HG03460 (cell line): ENCODE results near the gene CCDC188.

Source experiments
- ATAC-seq: cut with Tn5 transposase; IDR thresholded peaks from one replicate; pipeline ENCODE4 v1.9.1; 2021; ENCODE audit not compliant: unreplicated experiment

Gene CCDC188

DNA sequence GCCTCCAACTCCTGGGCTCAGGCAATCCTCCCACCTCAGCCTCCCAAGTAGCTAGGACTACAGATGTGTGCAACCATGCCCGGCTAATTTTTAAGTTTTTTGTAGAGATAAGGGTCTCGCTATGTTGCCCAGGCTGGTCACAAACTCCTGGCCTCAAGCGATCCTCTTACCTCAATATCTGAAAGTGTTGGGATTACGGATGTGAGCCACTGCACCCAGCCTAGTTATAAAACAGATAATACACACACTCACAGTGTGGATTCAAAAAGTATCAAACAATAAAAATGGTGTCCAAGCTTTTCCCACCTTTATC lies 377 bp upstream of the CCDC188 start:
- no peak for ATAC-seq

DNA sequence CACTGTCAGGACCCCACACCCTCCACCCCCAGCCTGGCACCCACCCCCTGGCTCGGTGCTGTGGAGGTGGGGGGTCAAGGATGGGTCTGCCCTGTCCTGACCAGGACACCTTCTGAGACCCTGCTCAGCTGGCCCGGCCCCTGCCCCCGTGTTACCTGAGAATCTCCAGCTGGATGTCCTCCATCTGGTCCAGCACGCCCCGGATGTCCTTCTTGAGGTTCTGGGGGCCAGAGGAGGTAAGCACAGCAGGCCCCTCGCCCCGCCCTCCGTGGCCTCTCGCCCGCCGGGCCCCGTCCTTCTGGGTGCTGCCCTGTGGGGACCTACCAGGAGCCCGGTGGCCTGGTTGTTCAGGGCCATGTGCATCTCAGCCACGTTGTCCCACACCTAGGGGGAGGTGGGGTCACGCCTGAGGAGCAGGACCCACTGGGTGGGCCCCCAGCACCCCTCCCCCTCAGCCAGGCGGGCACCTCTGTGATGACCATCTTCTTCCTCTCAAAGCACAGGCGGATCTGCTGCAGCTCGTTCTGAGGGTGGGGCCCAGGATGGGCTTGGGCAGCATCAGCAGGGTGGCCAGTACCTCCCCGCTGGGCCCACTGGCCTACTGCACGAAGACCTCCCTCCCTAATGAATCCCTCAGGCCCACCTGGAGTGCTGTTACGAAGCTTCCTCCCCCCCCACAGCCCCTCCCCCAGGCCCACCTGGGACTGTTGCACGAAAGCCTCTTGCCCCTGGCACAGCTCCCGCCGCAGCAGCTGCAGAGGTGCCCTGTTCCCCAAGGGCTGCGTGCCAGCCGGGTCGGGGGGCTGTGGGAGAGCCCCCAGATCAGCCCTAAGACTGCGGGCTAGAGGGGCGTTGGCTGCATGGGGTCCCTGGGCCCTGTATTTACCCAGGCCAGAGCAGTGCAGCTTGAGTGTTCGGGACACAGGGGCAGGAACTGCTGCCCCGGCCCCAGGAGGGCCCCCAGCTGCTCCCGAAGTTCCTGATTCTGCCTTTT lies 1.3 kb downstream of the CCDC188 start:
- ATAC-seq = no peak

DNA sequence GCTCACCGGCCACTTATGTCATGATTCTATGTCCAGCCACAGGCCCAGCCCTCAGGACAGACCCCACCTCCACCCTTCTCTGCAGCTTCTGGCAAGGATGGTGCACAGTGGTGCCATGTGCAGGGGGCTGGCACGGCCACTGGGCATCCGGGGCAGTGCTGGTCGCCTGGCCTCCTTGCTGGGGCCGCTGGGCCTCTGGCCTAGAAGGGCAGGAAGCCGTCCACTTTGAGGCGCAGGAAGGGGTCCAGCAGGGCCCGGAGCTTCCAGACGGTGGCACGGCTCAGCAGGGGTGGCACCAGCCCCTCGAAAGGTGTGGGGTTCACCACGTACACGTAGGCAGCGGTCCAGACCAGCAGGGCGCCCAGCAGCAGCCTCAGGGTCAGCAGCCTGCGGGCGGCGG lies 2.4 kb downstream of the CCDC188 start:
- ATAC-seq = no peak

DNA sequence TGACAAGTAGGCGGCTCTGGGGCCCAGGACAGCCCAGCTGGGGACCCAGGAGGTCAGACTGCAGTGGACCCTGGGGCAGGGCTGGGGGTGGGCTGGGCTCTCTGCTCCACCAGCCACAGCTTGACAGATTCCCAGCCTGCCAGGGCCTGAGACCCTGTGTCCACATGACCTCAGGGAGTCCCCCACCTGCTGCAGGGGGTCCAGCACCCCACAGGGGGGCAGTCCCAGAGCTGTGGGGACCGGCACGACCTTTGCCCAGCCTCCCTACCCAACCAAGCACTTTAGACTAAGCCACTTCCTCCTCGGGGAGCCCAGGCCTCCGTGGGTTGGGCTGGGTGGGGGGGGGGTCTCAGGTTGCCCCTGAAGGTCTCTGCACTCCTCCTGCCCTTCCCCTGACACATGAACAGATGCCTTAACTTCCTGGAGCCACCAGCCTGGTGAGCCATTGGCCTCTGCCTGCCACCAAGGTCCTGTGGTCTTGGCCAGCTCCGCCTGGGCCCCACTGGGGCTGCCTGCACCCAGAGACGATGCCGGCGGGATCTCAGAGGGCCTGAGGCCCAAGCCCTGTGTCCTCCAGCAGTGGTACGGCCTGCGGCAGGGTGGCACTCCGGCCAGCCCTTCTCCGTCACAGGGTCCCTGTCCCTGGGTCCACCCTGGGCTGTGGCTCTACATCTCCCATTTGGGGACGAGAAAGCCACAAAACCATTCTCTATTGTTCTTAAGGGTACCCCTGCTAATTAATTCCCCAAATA lies 3.4 kb downstream of the CCDC188 start:
- ATAC-seq = no peak

DNA sequence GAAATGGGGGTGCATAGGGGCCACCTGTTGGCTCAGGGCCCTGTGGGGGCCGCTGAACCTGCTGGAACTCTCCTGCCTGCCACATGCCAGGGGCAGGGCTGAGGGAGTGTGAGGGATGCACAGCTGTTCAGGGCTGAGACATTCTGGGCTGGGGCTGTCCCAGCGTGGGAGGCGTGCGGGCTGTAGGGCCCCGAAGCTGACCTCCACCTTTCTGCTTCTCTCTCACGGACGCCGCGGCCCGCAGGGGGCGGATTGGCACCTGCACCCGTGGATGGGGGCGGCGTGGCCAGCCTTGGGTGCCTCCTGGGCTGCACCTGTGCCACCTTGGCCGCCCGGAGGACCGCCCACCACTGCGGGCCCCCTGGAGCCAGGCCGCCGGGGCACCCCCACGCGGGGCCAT lies 4.1 kb downstream of the CCDC188 start:
- no peak for ATAC-seq

DNA sequence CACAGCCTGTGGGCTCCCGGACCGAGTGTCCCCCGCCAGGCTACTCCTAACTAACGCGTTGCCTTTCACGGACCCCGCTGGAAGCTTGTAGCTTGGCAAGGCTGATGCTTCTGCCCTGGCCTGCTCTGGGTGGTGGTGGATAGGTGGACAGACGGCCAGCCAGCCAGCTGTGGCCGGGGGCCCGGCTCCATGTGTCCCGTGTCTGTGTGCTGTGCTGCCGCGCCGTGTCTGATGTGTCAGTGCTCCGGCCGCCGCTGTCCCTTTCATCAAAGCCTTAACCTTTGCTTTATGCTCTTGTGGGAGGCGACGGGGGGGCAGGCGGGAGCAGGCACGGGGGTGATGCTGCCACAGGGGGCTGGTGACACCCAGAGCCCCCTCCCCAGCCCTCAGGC lies 5.0 kb downstream of the CCDC188 start:
- no peak for ATAC-seq

DNA sequence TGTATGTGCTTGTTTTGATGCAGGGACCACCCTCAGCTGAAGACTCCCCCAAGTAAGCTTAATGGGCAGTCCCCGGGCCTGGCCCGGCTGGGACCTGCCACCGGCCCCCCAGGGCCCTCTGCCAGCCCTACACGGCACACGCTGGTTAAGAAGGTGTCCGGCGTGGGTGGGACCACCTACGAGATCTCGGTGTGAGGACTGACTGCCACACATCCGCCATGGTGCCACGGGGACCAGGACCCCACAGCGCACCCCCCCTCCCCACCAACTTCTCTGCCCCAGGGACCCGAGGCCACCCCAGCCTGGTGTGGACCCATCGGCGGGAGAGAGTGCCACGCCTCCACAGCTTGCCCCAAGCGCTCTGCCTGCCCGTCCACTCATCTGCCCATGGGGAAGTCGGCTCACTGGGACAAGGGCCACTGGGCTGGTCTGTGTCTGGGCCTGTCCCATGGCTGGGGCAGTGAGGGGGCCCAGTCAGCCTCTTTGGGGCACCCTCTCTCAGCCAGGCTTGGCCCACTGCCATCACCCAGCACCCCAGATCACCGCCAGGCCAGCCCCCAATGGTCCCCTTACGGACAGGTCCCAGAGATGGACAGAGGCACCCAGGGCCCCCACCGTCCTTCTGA lies 5.5 kb downstream of the CCDC188 start:
- no peak for ATAC-seq

DNA sequence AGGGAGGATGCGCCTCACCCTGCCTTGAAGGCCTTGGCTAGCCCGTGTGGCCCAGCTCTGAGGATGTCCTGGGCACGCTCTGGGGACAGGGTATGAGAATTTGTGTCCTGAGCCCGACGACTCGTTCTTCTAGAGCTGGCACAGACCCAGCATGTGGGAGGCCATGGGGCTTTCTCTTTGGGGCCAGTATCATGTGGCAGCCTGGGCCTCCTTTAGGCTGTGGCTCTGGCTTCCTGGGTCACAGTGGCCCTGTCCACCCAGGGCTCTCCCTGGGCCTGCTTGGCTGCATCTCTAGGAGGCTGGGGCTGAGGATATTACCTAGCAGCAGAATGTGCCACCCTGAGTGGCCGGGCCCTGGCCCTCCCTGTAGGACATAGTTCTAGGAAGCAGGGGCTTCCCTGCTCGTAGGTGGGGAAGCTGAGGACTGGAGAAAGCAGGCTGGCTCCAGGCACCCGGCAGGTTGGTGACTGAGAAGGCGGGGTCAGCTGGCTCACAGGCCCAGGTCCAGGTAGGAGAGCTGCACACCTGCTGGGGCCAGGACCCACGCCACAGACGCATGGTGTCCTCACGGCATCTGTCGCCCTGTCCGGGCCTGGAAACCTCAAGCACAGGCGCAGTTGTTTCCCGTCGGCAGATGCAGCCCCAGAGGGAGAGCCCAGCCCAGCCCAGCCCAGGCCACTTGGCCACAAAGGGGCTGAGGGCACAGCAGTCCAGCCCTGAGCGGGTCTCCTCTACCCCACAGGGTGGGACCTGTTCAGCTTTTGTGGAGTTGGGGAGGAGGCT lies 6.8 kb downstream of the CCDC188 start:
- no peak for ATAC-seq

DNA sequence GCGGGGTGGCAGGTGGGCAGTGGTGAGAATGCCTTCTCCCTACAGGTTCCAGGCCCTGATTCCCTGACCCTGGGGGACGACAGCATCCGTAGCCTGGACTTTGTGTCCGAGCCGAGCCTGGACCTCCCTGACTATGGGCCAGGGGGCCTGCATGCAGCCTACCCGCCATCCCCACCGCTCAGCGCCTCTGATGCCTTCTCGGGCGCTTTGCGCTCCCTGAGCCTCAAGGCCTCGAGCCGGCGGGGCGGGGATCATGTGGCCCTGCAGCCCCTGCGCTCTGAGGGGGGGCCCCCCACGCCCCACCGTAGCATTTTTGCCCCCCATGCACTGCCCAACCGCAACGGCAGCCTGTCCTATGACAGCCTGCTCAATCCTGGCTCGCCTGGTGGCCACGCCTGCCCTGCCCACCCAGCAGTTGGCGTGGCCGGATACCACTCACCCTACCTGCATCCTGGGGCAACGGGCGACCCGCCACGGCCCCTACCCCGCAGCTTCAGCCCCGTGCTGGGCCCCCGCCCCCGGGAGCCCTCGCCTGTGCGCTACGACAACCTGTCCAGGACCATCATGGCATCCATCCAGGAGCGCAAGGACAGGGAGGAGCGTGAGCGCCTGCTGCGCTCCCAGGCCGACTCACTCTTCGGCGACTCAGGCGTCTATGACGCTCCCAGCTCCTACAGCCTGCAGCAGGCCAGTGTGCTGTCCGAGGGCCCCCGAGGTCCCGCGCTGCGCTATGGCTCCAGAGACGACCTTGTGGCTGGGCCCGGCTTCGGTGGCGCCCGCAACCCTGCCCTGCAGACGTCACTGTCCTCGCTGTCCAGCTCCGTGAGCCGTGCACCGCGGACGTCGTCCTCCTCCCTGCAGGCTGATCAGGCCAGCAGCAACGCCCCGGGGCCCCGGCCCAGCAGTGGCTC lies 7.9 kb downstream of the CCDC188 start:
- no peak for ATAC-seq

DNA sequence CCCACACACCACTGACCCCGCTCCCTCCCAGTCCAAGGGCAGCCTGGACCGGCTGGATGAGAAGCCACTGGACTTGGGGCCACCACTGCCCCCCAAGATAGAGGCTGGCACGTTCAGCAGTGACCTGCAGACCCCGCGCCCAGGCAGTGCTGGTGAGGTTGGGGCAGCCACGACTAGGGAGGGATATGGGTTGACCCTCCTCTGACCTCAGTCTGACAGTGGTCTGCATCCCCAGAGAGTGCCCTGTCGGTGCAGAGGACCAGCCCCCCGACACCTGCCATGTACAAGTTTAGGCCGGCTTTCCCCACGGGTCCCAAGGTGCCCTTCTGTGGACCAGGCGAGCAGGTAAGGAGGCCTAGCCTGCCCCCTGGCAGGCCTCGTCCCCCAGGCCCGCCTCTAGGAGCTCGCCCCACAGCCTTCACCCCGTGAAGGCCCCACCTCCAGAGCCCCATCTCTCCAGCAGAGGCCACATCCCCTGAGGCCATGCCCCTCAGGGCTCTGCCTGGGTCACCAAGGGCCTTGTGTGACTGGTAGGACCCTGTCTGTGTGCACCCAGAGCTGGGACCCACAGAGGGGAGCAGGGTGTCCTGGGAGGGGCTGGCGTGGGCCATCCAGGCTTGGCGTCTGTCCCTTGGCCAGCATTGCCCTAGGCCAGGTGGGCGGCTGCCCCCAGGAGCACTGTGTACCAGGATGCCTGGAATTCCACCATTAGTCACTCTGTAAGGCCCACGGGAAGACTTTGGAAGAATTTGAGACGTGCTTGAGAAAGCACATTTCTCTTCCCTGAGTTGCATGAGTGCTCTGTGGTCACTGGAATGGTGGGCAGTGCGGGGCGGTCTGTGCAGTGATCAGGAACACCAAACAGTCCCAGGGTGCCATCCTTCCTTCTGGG lies 9.4 kb downstream of the CCDC188 start:
- ATAC-seq = no peak

DNA sequence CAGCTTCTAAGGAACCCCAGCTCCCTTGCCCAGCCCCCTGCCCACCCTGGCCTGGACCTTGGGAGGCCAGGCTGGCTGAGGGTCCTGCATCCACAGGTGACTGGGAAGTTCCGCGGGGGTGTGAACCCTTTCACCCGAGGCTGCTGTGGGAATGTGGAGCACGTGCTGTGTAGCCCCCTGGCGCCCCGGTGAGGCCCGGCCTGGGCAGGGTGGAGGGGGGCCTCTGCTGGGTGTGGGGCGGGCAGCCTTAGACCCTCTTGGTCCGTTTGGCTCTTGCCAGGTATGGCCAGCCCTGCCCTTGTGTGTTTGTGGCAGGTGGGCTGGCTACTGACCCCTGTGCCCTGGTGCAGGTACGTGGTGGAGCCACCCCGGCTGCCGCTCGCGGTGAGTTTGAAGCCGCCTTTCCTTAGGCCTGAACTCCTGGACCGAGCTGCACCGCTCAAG lies 10.3 kb downstream of the CCDC188 start:
- no peak for ATAC-seq

DNA sequence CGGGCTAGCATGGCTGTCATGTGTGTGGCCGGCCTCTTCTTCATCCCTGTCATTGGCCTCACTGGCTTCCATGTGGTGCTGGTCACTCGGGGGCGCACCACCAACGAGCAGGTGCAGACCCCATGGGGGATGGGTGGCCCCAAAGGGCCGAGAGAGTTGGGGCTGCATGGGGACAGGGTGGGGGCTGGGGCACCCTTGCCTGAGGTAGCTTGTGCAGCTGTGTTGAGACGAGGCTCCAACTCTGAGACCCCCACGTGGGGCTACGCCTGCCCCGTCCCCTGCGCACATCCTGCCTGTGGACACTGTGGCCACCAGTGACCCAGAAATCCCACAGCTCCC lies 10.8 kb downstream of the CCDC188 start:
- ATAC-seq = no peak

DNA sequence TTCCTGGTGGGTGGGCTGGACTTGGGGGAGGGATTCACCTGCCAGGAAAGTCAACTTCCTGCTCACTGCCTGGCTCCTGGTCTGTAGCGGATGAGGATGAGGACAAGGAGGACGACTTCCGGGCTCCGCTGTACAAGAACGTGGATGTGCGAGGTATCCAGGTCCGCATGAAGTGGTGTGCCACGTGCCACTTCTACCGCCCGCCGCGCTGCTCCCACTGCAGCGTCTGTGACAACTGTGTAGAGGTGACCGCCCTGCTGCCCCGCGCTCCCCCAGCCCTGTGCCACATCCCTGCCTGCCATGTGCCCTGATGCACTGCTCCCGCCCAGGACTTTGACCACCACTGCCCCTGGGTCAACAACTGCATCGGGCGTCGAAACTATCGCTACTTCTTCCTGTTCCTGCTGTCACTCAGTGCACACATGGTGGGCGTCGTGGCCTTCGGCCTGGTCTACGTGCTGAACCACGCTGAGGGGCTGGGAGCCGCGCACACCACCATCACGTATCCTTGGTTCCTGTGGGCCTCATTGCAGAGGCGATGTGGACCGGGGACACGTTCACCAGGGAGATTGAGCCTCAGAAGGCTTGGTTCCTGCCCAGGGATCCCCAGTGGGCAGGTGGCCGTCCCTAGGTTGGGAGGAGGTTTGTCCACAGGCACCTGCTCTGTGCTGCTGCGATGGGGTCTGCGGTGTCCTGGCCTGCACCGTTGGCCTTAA lies 11.3 kb downstream of the CCDC188 start:
- ATAC-seq = no peak

DNA sequence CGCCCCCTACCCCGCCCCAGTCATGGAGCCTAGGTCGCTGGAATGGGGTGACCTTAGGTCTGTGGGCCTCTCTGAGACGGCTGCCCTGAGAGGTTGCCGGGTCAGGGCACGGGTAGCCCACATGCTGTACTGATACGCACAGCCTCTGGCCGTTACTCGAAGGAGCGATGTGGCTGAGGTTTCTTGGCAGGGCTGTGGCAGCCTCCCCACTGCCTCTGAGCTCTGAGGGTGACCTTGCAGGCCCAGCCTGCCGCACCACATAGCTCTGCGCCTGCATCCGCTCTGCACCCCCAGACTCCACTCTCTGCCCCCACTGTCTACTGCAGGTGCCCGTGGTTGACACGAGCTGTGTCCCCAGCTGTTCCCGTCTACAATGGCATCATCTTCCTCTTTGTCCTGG lies 12.0 kb downstream of the CCDC188 start:
- ATAC-seq = no peak

DNA sequence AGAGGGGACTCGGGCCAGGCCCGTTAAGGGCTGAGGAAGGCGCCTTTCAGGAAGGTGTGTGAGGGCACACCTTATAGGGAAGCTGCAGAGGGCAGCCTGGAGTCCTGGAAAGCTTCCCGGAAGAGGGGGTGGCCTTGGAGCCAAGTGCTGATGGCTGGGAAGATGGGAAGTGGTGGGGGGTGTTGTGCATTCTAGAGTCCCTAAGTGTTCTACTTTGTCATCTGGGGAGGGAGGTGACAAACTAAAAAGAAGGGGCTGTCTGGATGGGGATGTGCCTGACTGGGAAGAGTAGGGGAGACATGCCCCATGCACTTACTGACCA lies 12.5 kb downstream of the CCDC188 start:
- no peak for ATAC-seq

DNA sequence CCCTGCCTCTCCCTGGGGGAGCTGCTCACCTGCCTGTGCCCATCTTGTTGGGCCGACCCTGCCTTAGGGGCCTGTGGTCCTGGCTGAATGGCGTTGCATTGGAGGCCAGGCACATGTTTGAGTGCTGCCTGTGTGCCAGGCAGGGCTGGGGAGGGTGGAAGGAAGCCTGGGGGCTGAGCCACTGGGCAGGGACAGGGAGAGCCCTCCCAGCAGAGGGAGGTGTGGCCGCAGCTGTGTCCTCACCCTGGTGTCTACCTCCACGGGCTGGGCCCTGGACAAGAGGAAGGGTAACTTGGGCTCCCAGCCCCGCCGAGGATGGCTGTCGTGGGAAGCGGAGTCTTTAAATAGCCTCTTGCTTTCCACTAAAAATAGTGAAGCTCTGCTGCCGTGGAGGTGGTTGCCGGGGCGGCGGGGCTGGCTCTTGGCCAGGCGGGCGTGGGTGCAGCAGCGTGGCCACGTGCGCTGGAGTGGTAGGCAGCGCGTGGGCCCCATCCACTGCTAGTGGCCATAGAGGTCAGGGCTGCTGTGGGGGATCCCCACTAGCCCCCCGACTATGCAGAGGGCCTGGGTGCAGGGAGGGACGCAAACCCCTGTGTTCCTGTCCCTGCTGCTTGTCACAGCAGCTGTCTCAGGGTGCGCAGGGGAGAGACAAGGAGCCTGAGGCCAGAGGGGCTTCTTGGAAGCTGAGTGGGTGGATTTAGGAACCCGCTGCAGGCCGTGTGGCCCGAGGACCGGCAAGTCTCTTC lies 13.0 kb downstream of the CCDC188 start:
- no peak for ATAC-seq

DNA sequence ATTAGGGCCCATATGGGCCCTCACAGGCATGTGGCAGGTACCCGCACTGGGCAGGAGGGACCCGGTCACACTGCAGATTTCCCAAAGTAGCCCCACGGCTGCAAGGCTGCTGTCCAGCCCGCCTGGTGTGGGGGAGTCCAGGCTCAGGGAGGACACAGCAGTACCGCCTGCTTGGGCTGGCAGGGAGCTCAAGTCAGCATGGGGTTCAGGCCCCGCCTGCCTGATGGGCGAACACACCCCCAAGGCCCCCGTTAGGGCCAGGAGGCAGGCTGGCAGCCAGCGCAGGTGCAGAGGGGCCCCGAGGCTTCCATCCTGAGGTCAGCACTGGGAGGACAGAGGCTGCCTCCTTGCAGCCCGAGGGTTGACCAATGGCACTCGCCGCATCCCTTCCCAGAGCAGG lies 13.7 kb downstream of the CCDC188 start:
- ATAC-seq = no peak

DNA sequence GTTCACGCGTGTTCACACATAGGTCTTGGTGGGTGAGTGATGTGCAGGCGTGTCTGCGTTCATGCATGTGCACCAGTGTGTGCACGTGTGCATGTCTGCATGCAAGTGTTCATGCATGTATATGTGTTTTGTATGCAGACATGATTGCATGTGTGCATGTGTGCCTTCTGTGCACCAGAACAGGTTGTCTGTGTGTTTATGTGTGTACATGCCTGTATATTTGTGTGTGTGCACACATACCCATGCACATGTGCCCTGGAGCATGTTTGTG lies 14.3 kb downstream of the CCDC188 start:
- ATAC-seq = no peak
